Measurements from ENCODE around the gene NFKB1.
A peak's percentile ranks its signal among the peaks of the same experiment; 100 is the strongest.

NFKB1 gene

GRCh38 chr4:102503831-102504786 is 3.0 kb downstream of the NFKB1 start:
- peaks cover 13% of the 10 kb centered on the region for H3K4me1 ChIP-seq (ENCODE audit: insufficient read depth, low read length)
- H2AFZ ChIP-seq (ENCODE audit: low read depth, low read length), result peak overlapping the region; percentile 81
- no peaks in the 10 kb centered on the region for H3K9me3 ChIP-seq (ENCODE audit: low read length)
- no peak overlapping the region for H3K4me3 ChIP-seq (ENCODE audit: low read length)
- no peaks in the 10 kb centered on the region for H3K36me3 ChIP-seq (ENCODE audit: insufficient read depth, low read length)
- H3K27me3 ChIP-seq (ENCODE audit: insufficient read depth, low read length), result no peaks in the 10 kb centered on the region

GRCh38 chr4:102504941-102505340 is 3.8 kb downstream of the NFKB1 start:
- Histone ChIP-seq H3K4me1 (ENCODE audit: insufficient read depth, low read length) (peaks cover 13% of the 10 kb centered on the region), H3K4me3 (ENCODE audit: low read length) (no peak overlapping the region), H3K9me3 (ENCODE audit: low read length) (no peaks in the 10 kb centered on the region), H2AFZ (ENCODE audit: low read depth, low read length) (no peak overlapping the region), H3K27me3 (ENCODE audit: insufficient read depth, low read length) (no peaks in the 10 kb centered on the region), H3K36me3 (ENCODE audit: insufficient read depth, low read length) (no peaks in the 10 kb centered on the region)

DNA sequence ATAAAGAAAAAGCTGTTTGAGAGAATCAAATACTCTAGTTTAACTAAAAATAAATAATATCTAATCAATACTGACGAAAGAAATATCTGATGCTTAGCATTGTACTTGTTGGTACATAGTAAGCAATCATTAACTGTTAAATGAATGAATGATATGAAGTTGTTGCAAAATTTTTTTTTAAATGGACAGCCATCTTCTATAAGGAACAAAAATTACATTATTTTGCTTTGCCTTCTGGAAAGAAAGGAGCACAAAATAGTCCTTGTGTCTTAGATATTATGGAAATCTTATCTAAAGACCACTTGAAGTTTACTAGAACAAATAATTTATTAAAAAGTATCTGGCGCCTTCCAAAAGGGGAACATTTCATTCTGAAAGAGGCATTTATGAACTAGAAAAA is 4.5 kb downstream of the NFKB1 start:
- Histone ChIP-seq H3K4me3 (ENCODE audit: low read length) (no peak overlapping the region), H3K9me3 (ENCODE audit: low read length) (no peaks in the 10 kb centered on the region), H3K27me3 (ENCODE audit: insufficient read depth, low read length) (no peaks in the 10 kb centered on the region), H2AFZ (ENCODE audit: low read depth, low read length) (no peak overlapping the region), H3K4me1 (ENCODE audit: insufficient read depth, low read length) (peaks cover 13% of the 10 kb centered on the region), H3K36me3 (ENCODE audit: insufficient read depth, low read length) (no peaks in the 10 kb centered on the region)

DNA sequence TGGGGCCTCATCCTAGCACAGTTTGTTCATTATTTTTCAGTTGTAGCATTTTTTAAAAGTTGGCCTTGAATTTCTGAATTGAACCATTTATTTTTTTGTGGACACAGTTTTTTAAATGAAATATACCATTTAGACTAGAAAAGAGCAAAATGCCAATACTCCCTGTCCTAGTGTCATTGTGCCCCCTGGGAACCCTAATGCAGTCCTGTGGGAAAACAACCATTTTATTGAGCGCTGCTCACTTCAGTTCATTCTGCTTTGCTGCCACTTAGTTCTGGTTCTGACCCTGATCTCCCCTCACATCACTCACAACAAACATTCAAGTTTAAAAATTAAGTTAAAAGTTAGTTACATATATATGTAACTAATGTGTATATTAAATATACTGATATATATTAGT is 5.4 kb downstream of the NFKB1 start:
- H2AFZ ChIP-seq (ENCODE audit: low read depth, low read length), result no peak overlapping the region
- H3K9me3 ChIP-seq (ENCODE audit: low read length), result no peaks in the 10 kb centered on the region

GRCh38 chr4:102511830-102512605 is 10.9 kb downstream of the NFKB1 start:
- no peak overlapping the region for H3K4me3 ChIP-seq (ENCODE audit: low read length)
- H3K27me3 ChIP-seq (ENCODE audit: insufficient read depth, low read length), result no peaks in the 10 kb centered on the region
- no peak overlapping the region for H2AFZ ChIP-seq (ENCODE audit: low read depth, low read length)
- H3K4me1 ChIP-seq (ENCODE audit: insufficient read depth, low read length), result no peaks in the 10 kb centered on the region
- H3K36me3 ChIP-seq (ENCODE audit: insufficient read depth, low read length), result no peaks in the 10 kb centered on the region
- no peaks in the 10 kb centered on the region for H3K9me3 ChIP-seq (ENCODE audit: low read length)

More for the DNA sequence above, 5.4 kb downstream of the NFKB1 start:
- Histone ChIP-seq H3K4me3 (ENCODE audit: low read length) (no peak overlapping the region), H3K36me3 (ENCODE audit: insufficient read depth, low read length) (no peaks in the 10 kb centered on the region), H3K27me3 (ENCODE audit: insufficient read depth, low read length) (no peaks in the 10 kb centered on the region), H3K4me1 (ENCODE audit: insufficient read depth, low read length) (peaks cover 13% of the 10 kb centered on the region)

DNA sequence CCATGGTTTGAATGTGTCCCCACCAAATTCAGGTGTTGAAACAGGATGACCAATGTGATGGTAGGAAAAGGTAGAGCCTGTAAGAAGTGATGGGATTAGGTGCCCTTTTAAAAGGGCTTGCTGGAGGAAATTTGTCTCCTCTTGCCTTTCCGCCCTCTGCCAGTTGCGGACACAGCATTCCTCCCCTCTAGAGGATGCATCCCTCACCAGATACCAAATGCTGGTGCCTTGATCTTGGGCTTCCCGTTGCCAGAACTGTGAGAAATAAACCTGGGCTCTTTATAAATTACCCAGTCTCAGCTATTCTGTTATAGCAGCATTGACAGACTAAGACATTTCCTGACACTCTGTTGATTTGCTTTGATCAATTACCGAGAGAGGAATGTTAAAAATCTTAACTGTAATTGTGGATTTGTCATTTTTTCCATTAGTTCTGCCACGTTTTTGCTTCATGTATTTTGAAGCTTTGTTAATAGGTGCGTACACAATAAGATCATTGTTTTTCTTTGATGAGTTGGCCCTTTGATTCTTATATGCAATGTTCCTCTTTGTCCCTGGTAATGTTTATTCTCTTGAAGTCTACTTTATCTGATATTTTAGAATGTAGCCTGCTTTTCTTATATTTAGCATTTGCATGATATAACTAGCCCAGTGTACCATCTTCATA is 13.3 kb downstream of the NFKB1 start:
- H3K4me3 ChIP-seq (ENCODE audit: low read length), result no peak overlapping the region
- no peaks in the 10 kb centered on the region for H3K9me3 ChIP-seq (ENCODE audit: low read length)
- no peaks in the 10 kb centered on the region for H3K27me3 ChIP-seq (ENCODE audit: insufficient read depth, low read length)
- no peaks in the 10 kb centered on the region for H3K4me1 ChIP-seq (ENCODE audit: insufficient read depth, low read length)
- H3K36me3 ChIP-seq (ENCODE audit: insufficient read depth, low read length), result no peaks in the 10 kb centered on the region
- no peak overlapping the region for H2AFZ ChIP-seq (ENCODE audit: low read depth, low read length)

GRCh38 chr4:102517753-102518152 is 16.6 kb downstream of the NFKB1 start:
- Histone ChIP-seq H3K27me3 (ENCODE audit: insufficient read depth, low read length) (no peaks in the 10 kb centered on the region), H3K4me1 (ENCODE audit: insufficient read depth, low read length) (no peaks in the 10 kb centered on the region), H3K4me3 (ENCODE audit: low read length) (no peak overlapping the region), H3K36me3 (ENCODE audit: insufficient read depth, low read length) (no peaks in the 10 kb centered on the region), H2AFZ (ENCODE audit: low read depth, low read length) (no peak overlapping the region), H3K9me3 (ENCODE audit: low read length) (no peaks in the 10 kb centered on the region)

GRCh38 chr4:102518703-102519131 is 17.6 kb downstream of the NFKB1 start:
- H3K4me1 ChIP-seq (ENCODE audit: insufficient read depth, low read length), result peaks cover 7% of the 10 kb centered on the region
- no peaks in the 10 kb centered on the region for H3K36me3 ChIP-seq (ENCODE audit: insufficient read depth, low read length)
- no peak overlapping the region for H3K4me3 ChIP-seq (ENCODE audit: low read length)
- no peaks in the 10 kb centered on the region for H3K27me3 ChIP-seq (ENCODE audit: insufficient read depth, low read length)
- H2AFZ ChIP-seq (ENCODE audit: low read depth, low read length), result no peak overlapping the region
- H3K9me3 ChIP-seq (ENCODE audit: low read length), result no peaks in the 10 kb centered on the region

DNA sequence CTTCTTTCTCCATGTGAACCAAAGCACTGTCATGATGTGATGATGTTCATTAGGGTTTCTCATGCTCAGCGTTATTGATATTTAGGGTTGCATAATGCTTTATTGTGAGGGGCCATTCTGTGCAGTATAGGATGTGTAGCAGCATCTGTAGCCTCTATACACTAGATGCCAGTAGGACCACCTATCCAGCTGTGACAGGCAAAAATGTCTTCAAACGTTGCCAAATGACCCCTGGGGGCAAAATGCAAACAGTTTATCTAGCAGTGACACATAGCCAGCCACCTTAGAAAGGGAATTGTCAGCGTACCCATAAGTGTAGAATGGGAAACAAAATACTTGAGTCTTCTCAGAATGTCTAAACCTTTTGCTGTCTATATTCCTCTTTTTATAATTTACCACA is 18.8 kb downstream of the NFKB1 start:
- Histone ChIP-seq H3K4me3 (ENCODE audit: low read length) (no peak overlapping the region), H3K36me3 (ENCODE audit: insufficient read depth, low read length) (no peaks in the 10 kb centered on the region), H3K4me1 (ENCODE audit: insufficient read depth, low read length) (peaks cover 7% of the 10 kb centered on the region), H3K27me3 (ENCODE audit: insufficient read depth, low read length) (no peaks in the 10 kb centered on the region), H2AFZ (ENCODE audit: low read depth, low read length) (no peak overlapping the region), H3K9me3 (ENCODE audit: low read length) (no peaks in the 10 kb centered on the region)

- Histone ChIP-seq H3K36me3 (ENCODE audit: insufficient read depth, low read length) (no peaks in the 10 kb centered on the region), H3K4me1 (ENCODE audit: insufficient read depth, low read length) (peaks cover 7% of the 10 kb centered on the region), H3K9me3 (ENCODE audit: low read length) (no peaks in the 10 kb centered on the region), H2AFZ (ENCODE audit: low read depth, low read length) (no peak overlapping the region), H3K4me3 (ENCODE audit: low read length) (no peak overlapping the region), H3K27me3 (ENCODE audit: insufficient read depth, low read length) (no peaks in the 10 kb centered on the region)
Observed at GRCh38 chr4:102521570-102521969, 20.4 kb downstream of the NFKB1 start.

GRCh38 chr4:102522031-102522440 is 20.9 kb downstream of the NFKB1 start:
- Histone ChIP-seq H2AFZ (ENCODE audit: low read depth, low read length) (no peak overlapping the region), H3K4me1 (ENCODE audit: insufficient read depth, low read length) (peaks cover 7% of the 10 kb centered on the region), H3K4me3 (ENCODE audit: low read length) (no peak overlapping the region), H3K36me3 (ENCODE audit: insufficient read depth, low read length) (no peaks in the 10 kb centered on the region), H3K27me3 (ENCODE audit: insufficient read depth, low read length) (no peaks in the 10 kb centered on the region), H3K9me3 (ENCODE audit: low read length) (no peaks in the 10 kb centered on the region)

- no peaks in the 10 kb centered on the region for H3K9me3 ChIP-seq (ENCODE audit: low read length)
- H3K27me3 ChIP-seq (ENCODE audit: insufficient read depth, low read length), result no peaks in the 10 kb centered on the region
- H2AFZ ChIP-seq (ENCODE audit: low read depth, low read length), result no peak overlapping the region
- peaks cover 7% of the 10 kb centered on the region for H3K4me1 ChIP-seq (ENCODE audit: insufficient read depth, low read length)
- no peaks in the 10 kb centered on the region for H3K36me3 ChIP-seq (ENCODE audit: insufficient read depth, low read length)
- H3K4me3 ChIP-seq (ENCODE audit: low read length), result no peak overlapping the region
Observed at GRCh38 chr4:102524691-102525090, 23.5 kb downstream of the NFKB1 start.

DNA sequence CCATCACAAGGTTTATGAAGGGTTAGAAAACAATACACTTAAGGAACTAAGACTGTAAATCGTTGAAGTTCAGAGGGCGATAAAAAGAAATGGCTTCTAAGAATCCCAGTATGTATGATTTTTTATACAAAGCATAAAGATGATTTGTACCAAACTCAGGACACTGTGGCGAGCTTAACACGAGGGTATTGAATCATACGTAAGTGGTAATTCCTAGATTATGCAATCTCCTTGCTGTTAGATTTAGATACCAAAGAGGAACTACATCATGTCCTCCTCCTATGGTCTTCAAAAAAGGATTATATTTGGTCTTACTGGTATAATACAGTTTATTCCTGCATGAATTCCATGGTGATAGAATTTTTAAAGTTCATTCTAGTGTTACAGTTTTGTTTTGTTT is 23.9 kb downstream of the NFKB1 start:
- Histone ChIP-seq H3K9me3 (ENCODE audit: low read length) (no peaks in the 10 kb centered on the region), H3K4me3 (ENCODE audit: low read length) (no peak overlapping the region), H3K27me3 (ENCODE audit: insufficient read depth, low read length) (no peaks in the 10 kb centered on the region), H3K36me3 (ENCODE audit: insufficient read depth, low read length) (no peaks in the 10 kb centered on the region), H3K4me1 (ENCODE audit: insufficient read depth, low read length) (peaks cover 7% of the 10 kb centered on the region), H2AFZ (ENCODE audit: low read depth, low read length) (no peak overlapping the region)
